Mammary epithelial cell (primary cell): ENCODE results near the gene MIEN1.

Source experiments
- EZH2 ChIP-seq: IDR thresholded peaks from 2 replicates; pipeline ENCODE4 v1.6.1; 2012; ENCODE audit warnings: low read length, inconsistent platforms, borderline replicate concordance
- TF ChIP-seq, protein P1 (sequence below), 2 donors: IDR thresholded peaks in 1 of 2; conservative IDR thresholded peaks in 1 of 2; 2 replicates each; pipeline ENCODE4 v1.5.1; 2011 to 2012; ENCODE audit warnings: inconsistent platforms in 2 of 2, low read length in 2 of 2, mild to moderate bottlenecking in 2 of 2, control low read depth in 1 of 2, low read depth in 1 of 2; ENCODE audit not compliant: insufficient read depth in 1 of 2; ENCODE audit errors: extremely low read depth in 1 of 2

DNA sequence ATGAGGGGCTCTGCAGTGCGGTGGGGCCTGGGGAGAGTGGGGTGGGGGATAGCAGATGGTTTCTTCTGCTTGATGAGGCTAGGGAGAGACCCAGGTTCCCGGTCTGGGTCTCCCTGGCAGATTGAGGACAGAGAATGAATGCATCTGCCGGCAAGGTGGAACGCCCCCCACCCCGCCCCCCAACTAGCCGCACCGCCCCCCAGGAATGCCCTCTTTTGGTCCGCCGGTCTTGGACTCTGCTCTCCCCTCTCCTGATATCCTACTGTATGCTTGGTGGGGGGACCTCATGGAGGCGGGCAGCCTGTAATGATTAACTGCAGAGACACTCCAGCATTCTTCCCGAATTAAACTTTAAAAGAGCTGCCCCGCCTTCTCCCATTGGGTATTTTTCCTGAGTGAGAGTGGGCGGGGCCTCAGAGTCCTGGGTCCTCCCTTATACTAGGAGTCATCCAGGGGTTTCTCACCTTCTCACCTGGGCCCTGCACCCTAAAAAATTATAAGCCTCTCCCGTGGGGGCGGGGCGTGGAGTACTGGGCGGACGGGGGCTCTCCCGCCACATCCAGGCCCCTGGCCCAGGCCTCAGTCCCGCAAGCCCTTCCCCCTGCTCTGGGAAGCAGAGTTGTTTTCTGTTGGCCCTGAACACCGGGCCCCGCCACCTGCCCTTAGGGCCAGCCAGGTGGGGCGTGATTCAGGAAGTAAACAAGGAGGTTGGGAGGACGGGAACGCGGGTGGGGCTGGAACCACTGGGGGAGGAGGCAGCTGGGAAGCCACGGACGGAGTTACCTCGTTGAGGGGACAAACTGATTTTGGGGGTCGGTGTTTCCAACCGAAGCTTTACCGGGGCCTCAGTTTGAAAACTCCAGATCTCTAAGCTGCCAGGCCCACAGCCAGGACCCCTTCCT is 8.9 kb upstream of the MIEN1 start:
- TF ChIP-seq, protein P1, sequence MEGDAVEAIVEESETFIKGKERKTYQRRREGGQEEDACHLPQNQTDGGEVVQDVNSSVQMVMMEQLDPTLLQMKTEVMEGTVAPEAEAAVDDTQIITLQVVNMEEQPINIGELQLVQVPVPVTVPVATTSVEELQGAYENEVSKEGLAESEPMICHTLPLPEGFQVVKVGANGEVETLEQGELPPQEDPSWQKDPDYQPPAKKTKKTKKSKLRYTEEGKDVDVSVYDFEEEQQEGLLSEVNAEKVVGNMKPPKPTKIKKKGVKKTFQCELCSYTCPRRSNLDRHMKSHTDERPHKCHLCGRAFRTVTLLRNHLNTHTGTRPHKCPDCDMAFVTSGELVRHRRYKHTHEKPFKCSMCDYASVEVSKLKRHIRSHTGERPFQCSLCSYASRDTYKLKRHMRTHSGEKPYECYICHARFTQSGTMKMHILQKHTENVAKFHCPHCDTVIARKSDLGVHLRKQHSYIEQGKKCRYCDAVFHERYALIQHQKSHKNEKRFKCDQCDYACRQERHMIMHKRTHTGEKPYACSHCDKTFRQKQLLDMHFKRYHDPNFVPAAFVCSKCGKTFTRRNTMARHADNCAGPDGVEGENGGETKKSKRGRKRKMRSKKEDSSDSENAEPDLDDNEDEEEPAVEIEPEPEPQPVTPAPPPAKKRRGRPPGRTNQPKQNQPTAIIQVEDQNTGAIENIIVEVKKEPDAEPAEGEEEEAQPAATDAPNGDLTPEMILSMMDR (conservative IDR thresholded peaks at IDR 0.05 in 1 of 2, IDR thresholded peaks at IDR 0.05 in 1 of 2; ENCODE audit: extremely low read depth in 1 of 2, insufficient read depth in 1 of 2, low read depth in 1 of 2, low read length in 2 of 2) = no peak
- no peak for TF ChIP-seq EZH2
